Measurements from ENCODE around the gene SIPA1L3.

DNA sequence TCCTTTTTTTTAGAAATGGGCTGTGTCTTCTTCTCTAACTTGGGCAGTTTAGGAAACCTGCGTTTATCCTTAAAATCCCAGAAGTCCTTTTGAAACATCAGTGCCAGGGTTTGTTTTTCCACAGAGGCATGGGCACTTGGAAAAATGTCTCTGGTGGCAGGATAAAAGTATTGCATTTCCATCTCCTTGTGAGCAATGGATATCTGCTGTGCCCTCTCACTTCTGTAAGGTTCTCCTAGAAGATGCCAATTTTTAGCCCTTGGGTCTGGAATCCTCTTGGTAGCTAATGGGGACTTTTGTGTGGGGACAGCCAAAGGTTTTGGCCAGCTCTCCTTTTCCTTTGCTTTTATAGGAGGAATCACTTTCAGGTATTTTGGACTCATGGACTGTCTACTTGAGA is 21.6 kb upstream of the SIPA1L3 start:
- TF ChIP-seq, protein P1, sequence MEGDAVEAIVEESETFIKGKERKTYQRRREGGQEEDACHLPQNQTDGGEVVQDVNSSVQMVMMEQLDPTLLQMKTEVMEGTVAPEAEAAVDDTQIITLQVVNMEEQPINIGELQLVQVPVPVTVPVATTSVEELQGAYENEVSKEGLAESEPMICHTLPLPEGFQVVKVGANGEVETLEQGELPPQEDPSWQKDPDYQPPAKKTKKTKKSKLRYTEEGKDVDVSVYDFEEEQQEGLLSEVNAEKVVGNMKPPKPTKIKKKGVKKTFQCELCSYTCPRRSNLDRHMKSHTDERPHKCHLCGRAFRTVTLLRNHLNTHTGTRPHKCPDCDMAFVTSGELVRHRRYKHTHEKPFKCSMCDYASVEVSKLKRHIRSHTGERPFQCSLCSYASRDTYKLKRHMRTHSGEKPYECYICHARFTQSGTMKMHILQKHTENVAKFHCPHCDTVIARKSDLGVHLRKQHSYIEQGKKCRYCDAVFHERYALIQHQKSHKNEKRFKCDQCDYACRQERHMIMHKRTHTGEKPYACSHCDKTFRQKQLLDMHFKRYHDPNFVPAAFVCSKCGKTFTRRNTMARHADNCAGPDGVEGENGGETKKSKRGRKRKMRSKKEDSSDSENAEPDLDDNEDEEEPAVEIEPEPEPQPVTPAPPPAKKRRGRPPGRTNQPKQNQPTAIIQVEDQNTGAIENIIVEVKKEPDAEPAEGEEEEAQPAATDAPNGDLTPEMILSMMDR (IDR thresholded peaks at IDR 0.05 in 4 of 5, conservative IDR thresholded peaks at IDR 0.05 in 1 of 5) = no peak
- TF ChIP-seq POLR2A (IDR thresholded peaks at IDR 0.05) = no peak
